Renal cortical epithelial cell (primary cell): ENCODE measurements around the gene SLC38A5. TPM values are rescaled to one million over a fixed set of nuclear protein-coding genes. Genes with fewer than 3 reads are reported as not detected.

Experiments used
- DNase-seq: peaks from one replicate; pipeline ENCODE4 v3.0.0-alpha.2; 2011; ENCODE audit warnings: low read depth
- total RNA-seq: library from RNA; depleted of rRNA; stranded (reverse); fragments of >200 nt; gene quantifications from 2 replicates; pipeline ENCODE4 v1.2.3, GENCODE V29; 2014

SLC38A5 gene
- total RNA-seq, 1 donor from 2014 or later, result 27.7 TPM

DNA sequence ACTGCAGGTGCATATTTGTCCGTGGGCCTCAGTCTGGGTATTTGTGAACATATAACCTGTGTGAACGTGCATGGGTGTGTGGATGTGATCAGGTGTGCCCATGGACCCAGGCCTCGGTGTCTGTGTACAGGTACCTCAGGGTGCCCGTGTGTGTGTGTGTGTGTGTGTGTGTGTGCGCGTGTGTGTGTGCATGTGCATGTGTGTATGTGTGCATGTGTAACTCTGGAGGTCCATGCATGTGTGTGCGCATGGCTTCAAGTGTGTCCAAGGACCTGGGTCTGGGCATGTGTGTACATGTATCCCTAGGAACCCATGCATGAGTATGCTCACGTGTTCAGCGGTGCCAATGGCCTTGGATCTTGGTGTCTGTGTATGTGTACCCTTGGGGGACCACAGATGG is 21.7 kb upstream of the SLC38A5 start:
- DNase-seq, result no peak

- peak; percentile 36 for DNase-seq
Observed at GRCh38 chrX:48490661-48491060, 20.6 kb upstream of the SLC38A5 start.

- no peak for DNase-seq
Observed at GRCh38 chrX:48489892-48490291, 19.8 kb upstream of the SLC38A5 start.

DNA sequence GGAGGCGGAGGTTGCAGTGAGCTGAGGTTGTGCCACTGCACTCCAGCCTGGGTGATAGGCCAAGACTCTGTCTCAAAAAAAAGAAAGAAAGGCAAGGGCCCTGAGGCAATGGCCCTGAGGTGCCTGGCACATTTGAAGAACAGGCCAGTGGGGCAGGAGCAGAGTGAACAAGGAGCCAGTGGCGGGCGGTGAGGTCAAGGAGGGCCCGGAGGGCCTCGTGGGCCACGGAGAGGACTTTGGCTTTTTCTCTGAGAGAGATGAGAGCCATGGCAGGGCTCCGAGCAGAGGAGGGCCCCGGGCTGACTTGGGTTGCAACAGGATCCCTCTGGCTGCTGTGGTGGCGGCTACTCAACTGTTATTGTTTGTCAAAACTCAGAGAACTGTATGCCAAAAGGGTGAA is 19.2 kb upstream of the SLC38A5 start:
- no peak for DNase-seq

DNA sequence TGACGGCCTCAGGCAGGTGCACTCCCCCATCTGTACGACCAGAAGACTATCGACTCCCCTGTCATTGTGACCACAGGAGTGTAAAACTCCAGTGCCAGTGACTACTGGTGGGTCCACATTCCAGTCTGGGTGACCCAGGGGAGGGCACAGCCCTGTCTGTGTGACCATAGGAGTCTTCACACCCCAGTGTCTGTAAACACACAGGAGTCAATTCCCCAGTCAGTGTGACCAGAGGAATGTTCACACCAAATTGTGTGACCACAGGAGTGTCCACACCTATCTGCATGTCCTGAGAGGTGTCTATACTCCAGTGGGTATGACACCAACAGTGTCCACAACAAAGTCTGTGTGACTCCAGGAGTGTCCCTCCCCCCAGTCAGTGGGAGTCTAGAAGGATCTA is 18.0 kb upstream of the SLC38A5 start:
- no peak for DNase-seq

DNA sequence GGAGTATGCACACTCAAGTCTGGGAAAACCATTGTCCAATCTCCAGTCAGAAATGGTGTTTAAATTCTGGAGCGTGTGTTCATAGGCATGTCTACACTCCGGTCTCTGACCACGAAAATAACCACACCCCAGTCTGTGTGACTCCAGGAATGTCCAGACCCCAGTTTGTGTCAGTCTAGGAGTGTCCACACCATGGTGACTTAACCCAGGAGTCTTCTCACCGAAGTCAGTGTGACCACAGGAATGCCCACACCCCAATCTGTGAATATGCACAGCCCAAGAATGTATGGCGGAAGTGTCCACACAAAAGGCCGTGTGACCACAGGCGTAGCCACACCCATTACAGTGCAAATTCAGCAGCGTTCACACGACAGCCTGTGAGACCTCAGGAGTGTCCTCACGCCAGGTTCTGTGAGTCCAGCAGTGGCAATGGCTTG is 17.3 kb upstream of the SLC38A5 start:
- peak; percentile 97 for DNase-seq

DNA sequence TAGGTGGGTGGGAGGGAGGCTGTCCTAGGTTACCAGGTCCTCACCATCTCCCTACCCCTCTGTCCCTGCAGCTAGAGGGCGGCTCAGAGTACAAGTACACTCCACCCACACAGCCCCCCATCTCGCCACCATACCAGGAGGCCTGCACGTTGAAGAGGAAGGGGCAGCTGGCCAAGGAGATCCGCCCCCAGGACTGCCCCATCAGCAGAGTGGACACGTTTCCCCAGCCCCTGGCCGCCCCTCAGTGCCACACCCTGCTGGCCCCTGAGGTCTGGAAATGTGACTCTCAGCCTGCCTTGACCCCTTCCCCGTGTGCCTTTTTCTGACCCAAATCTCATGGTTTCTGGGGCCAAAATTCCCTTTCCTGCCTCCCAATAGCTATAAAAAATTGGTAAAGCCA is 12.5 kb upstream of the SLC38A5 start:
- no peak for DNase-seq

GRCh38 chrX:48480583-48480982 is 10.5 kb upstream of the SLC38A5 start:
- no peak for DNase-seq

DNA sequence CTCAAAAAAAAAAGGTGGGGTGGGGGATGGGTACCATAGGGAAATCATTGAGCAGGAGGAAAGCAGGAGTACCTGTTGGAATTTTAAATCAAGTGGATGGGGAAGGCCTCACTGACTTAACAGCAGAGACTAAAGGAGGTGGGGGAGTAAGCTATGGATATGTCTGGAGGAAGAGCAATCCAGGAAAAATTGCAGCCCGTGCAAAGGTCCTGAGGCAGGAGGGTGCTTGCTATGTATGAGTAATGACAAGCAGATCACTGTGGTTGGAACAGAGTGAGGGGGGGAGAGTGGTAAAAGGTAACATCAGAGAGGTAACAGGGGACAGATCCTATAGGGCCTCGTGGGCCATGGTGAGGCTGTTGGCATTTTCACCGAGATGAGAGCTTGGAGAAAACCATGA is 10.1 kb upstream of the SLC38A5 start:
- DNase-seq, result no peak

DNA sequence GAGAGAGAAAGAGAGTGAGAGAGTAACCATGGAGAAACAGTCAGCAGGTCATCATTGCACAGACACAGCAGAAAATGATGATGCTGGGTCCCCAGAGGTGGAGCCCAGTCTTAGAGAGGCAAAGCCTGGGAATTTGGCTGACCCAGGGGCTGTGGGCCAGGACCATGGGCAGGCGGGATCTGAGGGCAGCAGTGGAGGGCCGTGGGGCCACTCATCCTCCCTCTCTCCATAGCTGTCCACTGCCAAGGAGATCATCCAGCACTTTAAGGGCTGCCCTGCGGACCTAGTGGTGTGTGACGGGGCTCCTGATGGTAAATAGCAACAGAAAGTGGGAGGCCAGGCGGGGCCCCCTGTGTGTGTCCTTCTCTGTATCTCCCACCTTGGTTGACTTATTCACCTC is 8.7 kb upstream of the SLC38A5 start:
- no peak for DNase-seq

GRCh38 chrX:48477960-48478755 is 8.1 kb upstream of the SLC38A5 start:
- DNase-seq, result no peak

GRCh38 chrX:48476919-48477318 is 6.9 kb upstream of the SLC38A5 start:
- DNase-seq, result no peak

DNA sequence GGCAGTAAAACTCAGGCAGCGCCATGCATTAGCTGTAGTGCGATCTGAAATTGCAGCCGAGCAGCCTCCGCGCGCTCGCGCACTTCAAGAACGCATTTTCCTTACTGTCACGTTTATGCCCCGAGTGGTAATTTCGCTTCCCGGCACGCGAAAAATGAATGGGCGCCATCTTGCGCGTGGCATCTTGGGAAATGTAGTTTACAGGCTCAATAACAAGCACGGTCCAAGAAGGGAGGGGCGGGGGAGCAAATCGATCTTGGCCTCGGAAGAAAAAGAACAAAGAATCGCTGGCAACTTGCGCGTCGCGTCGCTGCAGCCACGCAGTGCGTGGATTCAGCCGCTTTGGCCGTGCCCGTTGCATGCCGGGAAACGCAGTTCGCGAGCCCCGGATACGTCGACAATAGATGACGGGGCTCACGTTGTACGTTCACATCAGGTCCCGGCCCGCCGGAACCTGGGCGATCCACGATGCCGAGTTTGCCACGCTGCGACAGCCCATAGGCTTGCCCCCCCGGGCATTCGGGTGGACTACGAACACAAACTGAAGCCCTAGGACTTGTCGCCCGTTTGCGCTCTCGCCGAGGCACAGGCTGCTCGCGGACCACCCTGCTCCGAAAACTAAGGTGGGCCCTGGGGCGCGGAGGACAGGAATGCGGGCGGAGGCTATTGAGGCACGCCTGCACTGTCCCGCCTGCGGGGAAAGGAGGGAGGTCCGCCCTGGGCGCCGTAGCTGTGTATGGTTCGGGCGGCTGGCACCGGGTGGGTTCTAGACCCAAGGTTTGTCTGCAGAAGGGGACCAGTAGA is 5.9 kb upstream of the SLC38A5 start, which contains the start of gene FTSJ1:
FTSJ1 (plus strand) TSS at position 426 of the 804 bp plus-strand sequence. CDS start 1,849 bp downstream, outside the sequence.
- DNase-seq, result peak; percentile 83

DNA sequence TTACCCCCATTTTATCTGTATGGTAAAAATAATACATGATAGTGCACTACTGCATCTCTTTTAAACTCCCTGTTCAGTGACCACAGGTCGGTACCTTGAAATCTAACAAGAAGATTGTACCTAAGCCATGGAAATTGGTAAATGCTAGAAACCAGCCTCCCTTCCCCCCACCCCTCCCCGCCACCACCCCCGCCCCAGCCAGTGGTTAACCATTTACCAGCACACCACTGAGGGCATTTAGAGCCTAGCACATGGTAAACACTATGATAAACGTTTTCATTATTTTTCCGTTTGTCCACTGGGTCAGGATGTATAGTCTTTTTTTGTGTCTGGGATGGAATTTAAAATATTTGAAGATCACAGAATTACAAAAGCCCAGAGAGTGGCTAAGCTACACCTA is 5.2 kb upstream of the SLC38A5 start:
- DNase-seq, result no peak

GRCh38 chrX:48474581-48474980 is 4.5 kb upstream of the SLC38A5 start:
- no peak for DNase-seq

GRCh38 chrX:48474127-48474526 is 4.1 kb upstream of the SLC38A5 start:
- DNase-seq, result no peak

- DNase-seq, result no peak
Observed at GRCh38 chrX:48473704-48473990, 3.6 kb upstream of the SLC38A5 start.

DNA sequence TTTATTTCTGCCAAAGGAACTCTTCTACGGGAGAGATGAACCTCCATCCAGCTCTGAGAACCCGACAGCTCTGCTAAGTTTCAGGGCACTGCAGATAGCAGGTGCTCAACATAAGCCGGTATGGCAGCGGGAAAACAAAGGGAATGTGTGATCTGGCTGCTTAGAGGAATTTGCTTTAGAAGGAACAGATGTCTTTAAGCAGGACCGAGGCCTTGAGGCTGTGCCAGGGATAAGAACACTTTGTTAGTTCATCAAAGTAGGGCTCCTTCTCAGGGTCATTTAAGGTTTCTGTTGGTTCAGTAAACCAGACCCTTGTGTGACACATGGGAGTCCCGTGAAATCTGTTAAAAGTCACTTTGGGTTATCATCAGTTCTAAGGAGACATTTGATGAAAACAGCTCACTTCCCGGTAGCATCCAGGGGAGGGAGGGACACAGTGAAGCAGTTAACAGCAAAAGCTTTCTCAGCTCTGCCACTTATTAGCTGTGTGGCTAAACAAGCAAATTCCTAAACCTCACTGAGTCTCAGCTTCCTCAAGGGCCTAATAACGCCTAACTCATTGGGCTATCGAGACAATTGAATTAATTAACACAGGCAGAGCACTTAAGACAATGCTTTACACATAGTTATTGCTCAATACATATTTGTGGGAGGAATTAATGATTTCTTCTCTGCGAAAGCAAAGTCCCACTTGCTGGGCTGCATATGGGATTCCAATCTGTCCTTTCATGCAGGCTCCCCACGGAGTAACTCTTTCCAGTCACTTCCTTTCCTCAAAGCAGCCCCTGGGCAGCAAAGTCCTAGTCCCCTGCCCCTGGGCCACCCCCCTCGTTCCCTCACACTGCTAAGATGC is 3.0 kb upstream of the SLC38A5 start:
- no peak for DNase-seq

GRCh38 chrX:48472225-48472624 is 2.2 kb upstream of the SLC38A5 start:
- no peak for DNase-seq

- DNase-seq, result no peak
Observed at GRCh38 chrX:48471504-48471903, 1.4 kb upstream of the SLC38A5 start.

DNA sequence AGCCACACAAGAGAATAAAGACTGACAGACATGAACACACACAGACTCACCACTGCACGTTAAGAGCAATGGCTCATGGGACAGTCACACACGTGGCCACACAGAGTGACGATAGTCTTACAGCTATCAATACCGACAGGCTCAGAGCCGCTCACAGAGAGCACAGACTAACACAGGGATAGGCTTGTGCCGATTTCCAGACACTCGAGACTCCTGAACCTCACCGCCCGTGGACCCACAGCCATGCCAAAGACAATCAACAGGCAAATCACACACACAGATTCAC is 716 bp upstream of the SLC38A5 start:
- DNase-seq, result no peak
